DMS114 treated with DMSO at 0.1 percent for 48 hours (cell line): ENCODE data around the gene ATXN7L2.

Experiments
- DNase-seq: peaks from one replicate; lab custom pipeline; 2025; ENCODE audit not compliant: unreplicated experiment; lab: John Stamatoyannopoulos, UW

Gene ATXN7L2

DNA sequence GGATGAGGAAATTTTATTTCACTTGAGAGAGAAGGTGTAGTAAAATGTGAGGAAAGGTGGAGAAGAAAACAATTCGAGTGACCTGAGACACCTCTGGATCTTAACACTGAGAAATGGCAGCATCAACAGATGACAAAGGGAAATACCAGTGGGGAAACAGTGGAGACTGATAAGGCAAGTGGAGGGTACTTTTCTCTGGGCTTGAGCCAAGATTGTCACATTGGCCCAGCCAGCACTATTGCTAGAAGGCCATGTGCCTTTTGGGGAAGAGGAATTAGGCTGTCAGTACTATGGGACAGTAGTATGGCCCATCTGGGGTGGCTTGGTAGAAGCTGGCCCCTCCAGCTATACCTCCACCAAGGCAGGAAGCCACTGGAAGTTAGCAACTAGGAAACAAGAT is 9.0 kb upstream of the ATXN7L2 start:
- no peak for DNase-seq

DNA sequence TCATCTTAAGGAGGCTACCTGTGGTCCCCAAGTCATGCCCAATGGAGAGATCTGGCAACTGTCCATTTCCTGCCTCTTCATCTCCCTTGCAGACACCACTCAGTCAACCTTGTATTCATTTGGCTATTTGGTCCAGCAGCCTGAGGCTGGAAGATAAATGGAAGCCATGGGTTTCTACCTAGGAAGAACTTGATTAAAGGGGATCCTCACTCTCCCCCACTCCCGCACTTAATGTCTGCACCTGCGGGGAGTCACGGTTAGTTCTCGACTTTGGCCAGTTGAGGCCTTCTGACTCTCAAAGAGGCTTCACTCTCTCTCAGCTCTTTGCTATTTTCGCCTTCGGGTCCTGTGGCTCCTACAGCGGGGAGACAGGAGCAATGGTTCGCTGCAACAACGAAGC is 8.4 kb upstream of the ATXN7L2 start:
- no peak for DNase-seq

DNA sequence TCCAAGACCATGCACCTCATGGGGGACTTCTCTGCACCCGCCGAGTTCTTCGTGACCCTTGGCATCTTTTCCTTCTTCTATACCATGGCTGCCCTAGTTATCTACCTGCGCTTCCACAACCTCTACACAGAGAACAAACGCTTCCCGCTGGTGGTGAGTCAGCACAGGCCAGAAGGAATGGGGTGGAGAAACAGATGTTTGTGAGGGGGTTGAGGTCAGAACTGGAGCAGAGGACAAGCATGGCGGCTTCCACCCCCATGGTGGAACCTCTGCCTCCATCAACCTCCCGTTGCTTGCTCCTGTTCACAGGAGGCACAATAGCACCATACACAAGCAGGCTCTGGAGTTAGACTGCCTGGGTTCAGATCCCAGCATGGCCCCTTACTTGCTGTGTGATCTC is 6.9 kb upstream of the ATXN7L2 start:
- no peak for DNase-seq

DNA sequence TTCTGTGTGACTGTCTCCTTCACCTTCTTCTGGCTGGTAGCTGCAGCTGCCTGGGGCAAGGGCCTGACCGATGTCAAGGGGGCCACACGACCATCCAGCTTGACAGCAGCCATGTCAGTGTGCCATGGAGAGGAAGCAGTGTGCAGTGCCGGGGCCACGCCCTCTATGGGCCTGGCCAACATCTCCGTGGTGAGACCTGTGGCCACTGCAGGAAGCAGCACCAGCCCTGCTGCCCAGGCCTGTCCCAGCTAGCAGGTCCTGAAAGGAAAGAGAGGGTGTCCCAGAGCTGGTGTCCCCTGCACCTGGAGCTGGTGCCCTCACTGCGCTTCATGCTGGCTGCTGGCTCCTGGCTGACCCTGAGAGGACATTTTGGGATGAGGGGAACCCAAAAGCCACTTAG is 5.9 kb upstream of the ATXN7L2 start:
- DNase-seq, result no peak

DNA sequence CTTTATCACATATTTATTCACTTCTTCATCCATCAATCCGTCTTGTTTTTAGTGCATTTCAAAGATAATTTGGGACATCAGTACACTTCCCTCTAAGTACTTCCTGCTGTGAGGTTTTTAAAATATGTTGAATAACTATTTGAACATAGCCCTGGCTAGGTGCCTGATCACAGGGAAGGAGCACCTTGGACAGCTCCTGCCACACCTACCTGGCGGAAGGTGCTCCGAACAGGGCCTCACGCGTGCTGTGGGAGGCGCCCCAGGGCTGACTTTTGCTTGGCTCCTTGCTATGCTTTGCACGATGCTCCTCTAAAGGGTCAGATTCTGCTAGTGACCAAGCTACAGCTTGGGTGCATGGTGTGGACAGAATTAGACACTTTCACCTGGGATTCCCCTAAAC is 4.9 kb upstream of the ATXN7L2 start:
- no peak for DNase-seq

DNA sequence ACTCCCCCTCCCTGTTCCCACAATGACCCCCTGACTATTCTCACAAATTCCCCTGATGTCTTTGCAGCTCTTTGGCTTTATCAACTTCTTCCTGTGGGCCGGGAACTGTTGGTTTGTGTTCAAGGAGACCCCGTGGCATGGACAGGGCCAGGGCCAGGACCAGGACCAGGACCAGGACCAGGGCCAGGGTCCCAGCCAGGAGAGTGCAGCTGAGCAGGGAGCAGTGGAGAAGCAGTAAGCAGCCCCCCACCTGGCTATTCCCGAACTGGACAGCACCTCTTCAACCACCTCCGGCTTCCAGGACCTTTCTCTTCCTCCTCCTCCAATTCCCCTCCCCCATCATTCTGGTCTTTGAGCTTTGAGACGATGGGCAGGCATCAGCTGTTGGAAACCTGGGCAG is 4.4 kb upstream of the ATXN7L2 start:
- DNase-seq, result no peak

DNA sequence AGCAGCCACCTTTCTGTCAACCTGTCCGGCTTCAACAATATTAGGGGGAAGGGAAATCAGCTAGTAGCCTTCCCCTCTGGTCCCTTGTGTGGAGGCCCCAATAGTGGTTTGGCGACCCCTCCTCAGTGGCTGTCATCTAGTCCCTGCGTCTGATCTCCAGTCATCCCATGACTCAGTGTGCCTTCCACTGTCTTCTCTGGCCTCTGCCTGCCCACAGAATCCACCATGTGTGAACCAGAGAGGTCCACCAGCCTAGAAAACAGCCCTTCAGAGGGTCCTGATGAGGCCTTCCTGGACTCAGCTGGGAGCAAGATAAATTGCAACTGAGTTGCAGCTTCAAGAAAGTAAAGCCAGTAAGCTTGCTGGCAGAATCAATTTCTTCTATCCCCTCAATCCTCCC is 3.8 kb upstream of the ATXN7L2 start:
- no peak for DNase-seq

DNA sequence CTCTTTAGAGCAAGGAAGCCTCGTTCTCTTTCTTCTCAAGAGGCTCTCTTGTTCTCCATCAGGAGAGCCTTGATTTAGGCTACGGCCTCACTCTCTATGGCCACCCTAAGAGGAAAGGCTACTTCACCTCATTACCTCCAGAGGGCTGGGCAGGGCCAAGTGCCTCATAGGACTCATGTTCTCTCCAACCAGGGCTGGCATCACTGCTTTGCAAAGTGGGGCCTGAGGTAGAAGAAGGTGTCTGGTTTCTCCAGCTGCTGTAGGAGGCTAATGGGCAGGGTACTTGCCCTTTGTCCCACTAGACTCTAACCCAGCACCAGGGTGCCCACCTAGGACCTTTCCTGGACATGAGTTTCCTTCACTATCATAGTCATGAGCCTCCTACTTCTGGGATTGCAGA is 2.1 kb upstream of the ATXN7L2 start:
- DNase-seq, result no peak

DNA sequence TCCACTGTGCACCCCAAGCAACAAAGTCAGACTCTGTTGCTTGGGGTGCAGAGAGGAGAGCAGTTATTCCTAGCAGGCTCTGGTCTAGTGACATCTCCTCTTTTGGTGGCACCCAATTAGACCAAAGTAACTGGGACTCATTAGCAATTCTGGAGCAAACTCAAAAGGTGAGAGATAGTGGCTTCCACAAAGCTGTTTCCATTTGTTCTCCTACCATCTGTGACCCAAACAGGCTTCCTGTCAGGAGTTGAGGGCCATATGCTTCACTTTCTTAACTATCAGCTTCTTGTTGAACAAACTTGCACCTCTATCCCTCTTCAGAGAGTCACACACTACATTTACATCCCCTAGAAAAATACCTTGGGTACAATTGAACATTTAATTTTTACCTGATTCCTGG is 1.5 kb upstream of the ATXN7L2 start:
- no peak for DNase-seq

DNA sequence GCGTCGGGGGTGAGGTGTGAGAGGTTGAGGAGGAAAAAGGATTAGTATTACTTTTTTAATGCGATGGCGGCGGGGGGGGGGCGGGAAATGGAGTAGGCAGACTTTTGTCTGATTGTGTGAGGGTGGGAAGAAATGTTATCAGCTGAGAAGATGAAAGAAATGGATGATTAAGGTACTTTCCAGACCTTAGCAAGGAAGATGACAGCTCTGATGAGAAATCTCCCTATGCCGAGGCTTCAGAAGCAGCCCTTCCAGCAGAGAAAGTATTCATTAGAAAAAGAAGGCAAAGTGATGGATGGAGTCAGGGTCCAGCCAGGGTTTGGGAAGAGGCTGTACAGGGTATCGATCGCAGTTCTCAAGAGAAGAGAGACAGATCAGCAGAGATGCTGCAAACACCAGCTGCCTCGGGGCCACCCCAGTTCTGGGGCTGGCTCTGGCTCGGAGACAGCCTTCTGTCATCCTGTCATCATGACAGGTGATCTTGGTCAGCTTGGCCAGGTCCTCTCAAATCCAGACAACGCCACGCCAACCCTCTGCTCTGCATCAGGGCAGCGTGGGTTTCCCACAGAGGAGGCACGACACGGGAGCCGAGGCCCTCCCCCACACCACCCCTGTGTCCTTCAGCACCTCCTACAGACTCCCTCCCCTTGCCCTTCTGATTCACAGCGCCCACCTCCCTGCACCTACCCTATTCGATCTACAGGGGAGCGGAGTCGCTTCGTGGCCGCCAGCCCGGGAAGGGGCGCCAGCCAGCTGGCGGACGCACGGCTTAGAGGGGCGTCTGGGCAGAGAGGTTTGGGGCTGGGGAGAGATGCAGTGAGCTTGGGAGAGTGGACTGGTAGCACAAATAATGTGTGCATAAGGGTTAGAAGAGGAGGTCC is 674 bp upstream of the ATXN7L2 start:
- peak; percentile 78 for DNase-seq

DNA sequence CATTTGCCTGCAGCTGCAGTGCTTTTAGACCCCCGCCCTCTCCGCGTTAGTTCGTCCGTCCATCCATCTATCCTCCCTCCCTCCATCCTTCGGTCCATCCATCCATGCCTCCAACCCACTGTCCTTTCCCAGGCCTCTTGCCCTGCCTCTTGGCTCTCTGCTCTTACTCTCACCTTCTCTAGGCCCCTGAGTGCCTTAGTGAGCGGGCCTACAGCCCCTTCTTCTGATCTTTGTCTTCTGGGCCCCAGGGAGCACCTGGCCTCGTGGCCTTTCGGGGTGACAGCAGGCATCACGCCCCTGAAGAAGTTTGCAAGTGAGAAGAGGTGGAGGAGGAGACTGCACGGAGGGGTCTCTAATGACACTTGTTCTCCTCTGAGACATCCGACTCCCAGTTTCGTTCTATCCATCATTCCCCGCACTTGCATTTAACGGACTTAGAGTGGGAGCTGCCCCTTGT is 842 bp downstream of the ATXN7L2 start:
- DNase-seq, result no peak

DNA sequence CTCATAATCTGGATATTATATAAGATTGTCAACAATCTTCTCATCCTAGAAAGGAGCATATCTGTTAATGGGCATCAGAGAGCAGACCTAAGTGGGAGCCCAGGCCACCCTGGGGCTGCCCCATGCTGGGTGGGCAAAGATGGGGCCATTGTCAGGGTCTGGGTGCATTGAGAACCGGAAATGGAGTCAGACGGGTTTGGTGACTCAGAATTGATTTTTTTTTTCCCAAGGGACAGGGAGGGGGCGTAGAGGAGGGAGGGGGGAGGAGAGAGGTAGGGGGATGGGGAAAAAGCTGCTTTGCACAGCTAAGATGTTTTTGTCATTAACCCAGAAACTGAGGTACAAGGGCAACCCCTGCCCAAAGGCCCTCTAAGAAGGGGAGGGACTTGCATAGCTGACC is 1.3 kb downstream of the ATXN7L2 start:
- no peak for DNase-seq

DNA sequence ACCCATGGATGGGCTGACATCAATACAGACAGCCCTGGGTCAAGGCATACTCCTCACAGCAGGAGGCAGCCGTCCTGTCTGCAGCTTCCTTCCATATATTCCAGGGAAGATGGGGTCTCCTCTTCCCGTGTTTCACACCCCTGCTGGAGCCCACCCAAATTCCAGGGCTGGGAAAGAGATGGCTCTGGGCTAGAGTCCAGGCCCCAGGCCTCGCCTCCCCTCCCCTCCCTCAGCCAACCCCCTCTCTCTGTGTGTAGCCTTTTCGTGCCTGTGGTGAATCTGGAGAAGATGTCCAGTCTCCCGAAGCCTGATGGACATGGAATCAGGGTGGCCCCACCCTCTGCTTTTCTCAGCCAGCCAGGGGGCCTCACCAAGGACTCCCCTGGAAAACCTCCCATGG is 3.6 kb downstream of the ATXN7L2 start:
- DNase-seq, result no peak

DNA sequence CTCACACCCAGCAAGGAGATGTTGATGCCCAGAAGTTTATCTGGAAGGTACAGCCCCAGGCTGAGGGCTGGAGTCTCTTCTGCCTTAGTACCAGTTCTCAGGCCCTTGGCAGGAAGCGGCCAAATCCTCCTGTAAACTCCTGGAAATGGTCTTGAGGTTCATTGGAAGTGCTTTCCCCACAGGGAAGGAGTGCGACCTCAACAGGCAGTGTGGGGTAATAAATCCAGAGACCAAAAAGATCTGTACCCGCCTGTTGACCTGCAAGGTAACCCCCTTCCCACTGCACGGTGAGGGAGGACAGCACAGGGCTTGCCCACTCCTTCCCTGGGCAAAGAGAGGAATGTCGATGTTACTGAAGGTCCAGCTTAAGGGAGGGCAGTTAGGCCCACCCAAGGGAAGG is 4.5 kb downstream of the ATXN7L2 start:
- DNase-seq, result no peak

DNA sequence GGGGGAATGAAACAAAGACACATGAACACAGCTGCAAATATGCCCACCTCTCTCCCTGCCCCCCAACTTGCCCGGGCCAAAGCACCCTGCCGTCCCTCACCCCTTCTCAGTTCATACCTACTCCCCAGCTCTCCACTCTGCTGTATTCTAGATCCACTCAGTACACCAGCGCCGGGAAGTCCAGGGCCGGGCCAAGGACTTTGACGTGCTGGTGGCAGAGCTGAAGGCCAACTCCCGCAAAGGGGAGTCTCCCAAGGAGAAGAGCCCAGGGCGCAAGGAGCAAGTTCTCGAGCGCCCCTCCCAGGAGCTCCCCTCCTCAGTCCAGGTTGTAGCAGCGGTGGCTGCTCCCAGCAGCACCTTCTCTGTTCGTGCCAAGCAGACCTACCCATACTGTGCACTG is 5.0 kb downstream of the ATXN7L2 start:
- DNase-seq, result no peak

DNA sequence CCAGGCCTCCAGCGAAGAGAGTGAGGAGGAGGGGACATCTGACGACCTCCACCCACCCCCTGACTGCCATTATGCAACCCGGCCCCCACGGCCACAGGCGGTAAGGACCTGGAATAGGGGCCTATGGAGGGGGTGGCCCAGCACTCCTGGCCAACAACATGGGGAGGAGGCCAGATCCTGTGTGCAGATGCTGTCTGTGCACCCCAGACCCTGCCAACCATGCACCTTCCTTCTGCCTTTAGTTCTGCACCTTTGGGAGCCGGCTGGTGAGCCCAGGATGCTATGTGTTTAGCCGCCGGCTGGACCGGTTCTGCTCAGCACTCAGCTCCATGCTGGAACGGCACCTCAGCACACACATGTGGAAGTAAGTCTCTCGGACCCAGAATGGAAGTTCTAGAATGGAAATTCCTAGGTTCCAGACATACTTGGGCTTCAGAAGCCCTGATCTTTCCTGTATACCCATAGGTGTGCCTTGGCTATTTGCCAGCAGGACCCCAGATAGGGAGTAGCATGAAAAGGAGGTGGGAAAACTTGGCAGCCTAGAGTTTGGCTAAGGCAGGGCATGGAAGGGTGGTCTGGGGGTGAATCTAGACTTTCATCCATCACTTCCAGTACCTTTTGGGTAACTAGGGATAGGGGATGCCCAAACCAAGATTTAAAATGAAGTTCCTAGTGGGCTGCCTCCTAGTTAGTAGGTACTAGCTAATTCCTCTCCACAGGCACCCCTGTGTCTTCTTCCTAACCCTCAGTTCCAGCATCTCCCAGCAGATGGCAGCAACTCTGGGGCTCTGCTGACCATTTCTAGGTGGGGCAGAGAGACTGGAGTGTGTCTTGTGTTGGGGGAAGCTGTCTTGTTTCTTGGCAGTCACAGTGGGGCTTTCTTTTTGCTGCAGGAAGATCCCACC is 6.6 kb downstream of the ATXN7L2 start:
- peak; percentile 56 for DNase-seq

DNA sequence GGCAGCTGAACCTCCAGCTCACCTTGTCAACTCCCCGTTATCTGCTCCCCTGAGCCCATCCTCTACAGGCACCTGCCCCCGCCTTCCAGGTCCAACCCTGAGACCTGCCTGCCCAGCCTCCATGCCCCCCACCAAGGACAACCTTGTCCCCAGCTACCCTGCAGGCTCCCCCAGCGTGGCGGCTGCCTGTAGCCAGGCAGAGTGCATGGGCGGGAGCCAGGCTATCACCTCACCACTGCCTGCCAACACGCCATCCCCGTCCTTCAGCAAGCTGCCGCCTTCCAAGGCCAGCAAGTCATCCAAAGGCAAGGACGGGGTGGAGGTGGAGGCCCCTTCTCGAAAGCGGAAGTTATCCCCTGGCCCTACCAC is 7.2 kb downstream of the ATXN7L2 start:
- DNase-seq, result no peak

DNA sequence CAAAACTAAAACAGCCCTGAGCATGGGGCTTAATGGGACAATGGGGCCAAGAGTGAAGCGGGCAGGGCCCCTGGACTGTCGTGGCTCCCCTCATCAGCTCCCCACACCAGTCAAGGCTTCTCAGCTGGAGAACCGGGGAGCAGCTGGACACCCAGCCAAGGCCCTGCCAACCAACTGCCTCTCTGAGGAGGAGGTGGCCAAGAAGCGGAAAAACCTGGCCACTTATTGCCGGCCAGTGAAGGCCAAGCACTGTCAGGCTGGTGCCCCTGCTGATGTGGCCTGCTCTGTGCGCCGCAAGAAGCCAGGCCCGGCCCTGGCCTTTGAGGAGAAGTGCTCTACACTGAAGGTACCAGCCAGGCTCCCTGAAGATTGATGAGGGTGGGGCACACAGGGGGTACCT is 7.7 kb downstream of the ATXN7L2 start:
- DNase-seq, result no peak

DNA sequence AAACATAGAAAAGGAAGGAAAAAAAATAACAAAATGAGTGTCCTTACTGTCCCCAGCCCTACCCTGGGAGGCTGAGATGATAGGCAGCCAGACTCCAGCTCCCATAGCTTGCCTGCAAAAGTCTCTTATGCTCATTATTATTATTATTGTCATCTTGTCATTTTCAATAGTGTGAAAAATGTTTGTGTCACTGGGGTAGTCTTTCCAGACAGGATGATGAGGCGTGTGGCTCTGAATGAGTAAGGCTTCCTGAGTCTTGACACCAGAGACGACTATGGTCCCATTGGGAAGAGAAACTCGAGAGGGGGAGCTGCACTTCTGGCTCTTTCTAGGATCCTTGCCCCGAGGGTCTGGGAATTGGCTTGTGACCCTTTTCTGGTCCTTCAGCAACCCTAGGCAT is 9.1 kb downstream of the ATXN7L2 start:
- DNase-seq, result no peak

DNA sequence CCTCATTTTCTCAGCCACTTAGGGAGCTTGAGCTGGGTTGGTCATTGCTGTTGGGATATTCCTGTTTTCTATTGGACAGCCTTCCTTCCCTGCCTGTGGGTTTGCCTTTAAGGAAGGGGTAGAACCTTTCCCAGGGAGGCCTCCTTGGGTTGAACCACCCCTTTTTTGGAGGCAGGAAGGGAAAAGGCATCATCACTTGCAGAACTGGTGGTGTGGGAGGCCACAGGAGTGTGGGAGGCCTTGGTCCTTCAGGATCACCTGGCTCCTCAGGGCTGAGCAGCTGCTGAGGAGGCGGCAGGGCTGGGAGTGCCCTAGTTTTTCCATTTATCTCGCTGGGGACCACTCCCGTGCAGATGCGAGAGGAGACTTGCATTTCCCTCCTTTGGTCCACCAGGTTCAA is 9.5 kb downstream of the ATXN7L2 start:
- no peak for DNase-seq

DNA sequence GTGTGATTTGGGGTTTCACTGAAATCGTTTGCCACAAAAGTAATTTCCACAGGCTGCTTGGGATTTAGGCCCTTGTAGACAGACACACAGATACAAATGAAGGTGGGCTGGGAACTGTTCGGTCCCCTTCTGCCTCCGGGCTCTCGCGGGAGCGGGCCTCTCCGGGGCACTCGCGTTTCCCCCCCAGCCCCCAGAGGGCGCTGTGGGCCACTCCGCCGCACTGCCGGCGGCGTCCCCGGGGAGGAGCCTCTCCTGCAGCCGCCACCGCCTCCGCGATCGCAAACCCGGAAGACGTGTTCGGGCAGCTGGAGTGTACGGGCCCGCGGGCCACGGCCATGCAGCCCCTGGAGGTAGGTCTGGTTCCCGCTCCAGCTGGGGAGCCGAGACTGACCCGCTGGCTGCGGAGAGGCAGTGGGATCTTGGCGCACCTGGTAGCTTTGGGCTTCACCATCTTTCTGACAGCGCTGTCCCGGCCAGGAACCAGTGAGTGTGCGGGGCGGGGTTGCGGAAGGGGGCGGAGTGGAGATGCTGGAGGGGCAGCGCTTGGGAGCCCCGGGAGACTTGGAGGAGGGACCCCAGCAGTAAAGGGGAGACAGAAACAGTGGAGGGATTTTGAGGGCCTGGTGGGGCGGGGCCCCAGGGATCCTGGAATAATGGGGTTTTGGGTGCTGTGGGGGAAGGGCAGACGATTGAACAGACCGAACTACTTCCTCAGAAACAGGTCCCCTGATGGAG is 10.3 kb downstream of the ATXN7L2 start, which contains the start of gene CYB561D1:
CYB561D1 (plus strand) TSS at position 290 of the 735 bp plus-strand sequence; CDS start at position 336, 46 bp downstream.
- peak; percentile 87 for DNase-seq
